HCT116 (cell line): ENCODE data around the gene INPP5K. TPM values are rescaled to one million over a fixed set of nuclear protein-coding genes. Genes with fewer than 3 reads are reported as not detected.
"Not testable (repeated sequence)": the region's sequence is repeated elsewhere in the genome, so short reads cannot be mapped to it uniquely, and the experiment has no call there.

ENCODE experiments used
- ATAC-seq: fragments of 200-7000 bp; cut with Tn5 transposase; 2 replicates; pipeline ENCODE4 v1.9.1; 2020; ENCODE audit warnings: mild to moderate bottlenecking, moderate library complexity
- BruUV-seq: library from RNA; stranded (reverse); fragments of 400-500 nt; replicated peaks from 2 replicates; lab custom pipeline; 2021; lab: Mats Ljungman, UMichigan
- CTCF ChIA-PET: fragments of 300-600 bp; sonication (Branson Sonifier 250); formaldehyde crosslinking; loops from one replicate; lab custom pipeline; 2021; ENCODE audit warnings: antibody characterized with exemption; lab: Charles Lee
- POLR2A ChIA-PET: fragments of 300-600, 350-600 bp; sonication (Branson Sonifier 250); formaldehyde crosslinking; loops from one replicate; lab custom pipeline; 2021; ENCODE audit warnings: antibody characterized with exemption; lab: Charles Lee
- RAD21 ChIA-PET, 2 experiments: fragments of 300-600 bp; sonication (Branson Sonifier 250); formaldehyde crosslinking; loops; one replicate each; lab custom pipeline; 2023; ENCODE audit warnings: low total read pairs in 2 of 2; ENCODE audit not compliant: uncharacterized antibody in 2 of 2, unreplicated experiment in 2 of 2, low non-redundant PET in 1 of 2; lab: Charles Lee
- DNase-seq: peaks from one replicate; pipeline ENCODE4 v3.0.0-alpha.2; 2010; ENCODE audit warnings: low read depth, low spot score
- H2AFZ ChIP-seq: fragments of 200-600 bp; shearing (Covaris generic), sonication (generic); 2 replicates; pipeline ENCODE4 v1.6.1; 2017; ENCODE audit warnings: low read depth, mixed run types, mixed read lengths, antibody characterized with exemption, low read length; ENCODE audit not compliant: poor library complexity, severe bottlenecking
- H3K27ac ChIP-seq: 2 replicates; pipeline ENCODE4 v1.5.1; 2012; ENCODE audit warnings: low read depth, low read length
- H3K27me3 ChIP-seq: fragments of 200-600 bp; sonication (generic); 2 replicates; pipeline ENCODE4 v1.6.1; 2016; ENCODE audit warnings: mixed run types, low read length, mixed read lengths; ENCODE audit not compliant: insufficient read depth
- H3K36me3 ChIP-seq, 2 experiments: fragments of 200-500 bp in 1 of 2; fragments of 200-600 bp in 1 of 2; sonication (Bioruptor generic) in 1 of 2; sonication (generic) in 1 of 2; 2 replicates each; pipeline versions ENCODE4 v1.5.1 to v1.6.1; 2014 to 2016; ENCODE audit warnings: low read length in 2 of 2, inconsistent platforms in 1 of 2, mixed read lengths in 1 of 2, mixed run types in 1 of 2; ENCODE audit not compliant: insufficient read depth in 2 of 2, control insufficient read depth in 1 of 2
- H3K4me1 ChIP-seq, 2 experiments: fragments of 200-600 bp in 1 of 2; sonication (generic) in 1 of 2; 2 replicates each; pipeline versions ENCODE4 v1.5.1 to v1.6.1; 2012 to 2017; ENCODE audit warnings: low read length in 2 of 2, inconsistent platforms in 1 of 2, mild to moderate bottlenecking in 1 of 2, mixed read lengths in 1 of 2, mixed run types in 1 of 2, moderate library complexity in 1 of 2; ENCODE audit not compliant: insufficient read depth in 2 of 2, control insufficient read depth in 1 of 2
- H3K4me2 ChIP-seq: fragments of 200-600 bp; sonication (generic); 2 replicates; pipeline ENCODE4 v1.6.1; 2017; ENCODE audit warnings: mixed run types, low read length, mixed read lengths
- H3K4me3 ChIP-seq, 2 experiments: fragments of 200-600 bp in 1 of 2; sonication (generic) in 1 of 2; replicated peaks in 1 of 2; 2 replicates each; pipeline ENCODE4 v1.5.1; 2011 to 2016; ENCODE audit warnings: low read length in 2 of 2, control low read depth in 1 of 2, low read depth in 1 of 2, mild to moderate bottlenecking in 1 of 2, mixed read lengths in 1 of 2, mixed run types in 1 of 2
- H3K79me2 ChIP-seq: fragments of 200-600 bp; sonication (generic); 2 replicates; pipeline ENCODE4 v1.6.1; 2017; ENCODE audit warnings: mild to moderate bottlenecking, mixed run types, low read length, moderate library complexity, mixed read lengths; ENCODE audit not compliant: insufficient read depth
- H3K9ac ChIP-seq: fragments of 200-600 bp; sonication (generic); 2 replicates; pipeline ENCODE4 v1.6.1; 2016; ENCODE audit warnings: low read length, mixed read lengths
- H3K9me2 ChIP-seq: fragments of 200-600 bp; sonication (generic), shearing (Covaris generic); 2 replicates; pipeline ENCODE4 v1.6.1; 2017; ENCODE audit warnings: mixed run types, mild to moderate bottlenecking, moderate library complexity; ENCODE audit not compliant: insufficient read depth
- H3K9me3 ChIP-seq, 2 experiments: fragments of 200-500 bp in 1 of 2; fragments of 200-600 bp in 1 of 2; sonication (Bioruptor generic) in 1 of 2; sonication (generic) in 1 of 2; 2 replicates each; pipeline ENCODE4 v1.6.1; 2014 to 2017; ENCODE audit warnings: low read length in 2 of 2, mixed read lengths in 2 of 2, inconsistent platforms in 1 of 2, low read depth in 1 of 2, mild to moderate bottlenecking in 1 of 2, mixed run types in 1 of 2, moderate library complexity in 1 of 2; ENCODE audit not compliant: control insufficient read depth in 1 of 2, insufficient read depth in 1 of 2
- H4K20me1 ChIP-seq: fragments of 200-600 bp; sonication (generic), shearing (Covaris generic); 2 replicates; pipeline ENCODE4 v1.6.1; 2017; ENCODE audit warnings: mixed run types, mild to moderate bottlenecking, moderate library complexity; ENCODE audit not compliant: insufficient read depth
- TCF7L2 ChIP-seq: IDR thresholded peaks from 2 replicates; pipeline ENCODE4 v1.7.0; 2011; ENCODE audit warnings: borderline replicate concordance, inconsistent platforms; ENCODE audit not compliant: insufficient read depth, insufficient read length; ENCODE audit errors: extremely low read depth
- intact Hi-C: fragments of 100-400 bp; cut with micrococcal nuclease; formaldehyde crosslinking; loops from 2 replicates; pipeline ENCODE4 v1.10.0; 2022
- total RNA-seq: library from RNA; stranded (reverse); gene quantifications from one replicate; pipeline ENCODE4 v1.2.1, GENCODE V29; 2021; ENCODE audit not compliant: unreplicated experiment

The INPP5K gene
- total RNA-seq, 1 experiment from 2014 or later, result 25.6 TPM

DNA sequence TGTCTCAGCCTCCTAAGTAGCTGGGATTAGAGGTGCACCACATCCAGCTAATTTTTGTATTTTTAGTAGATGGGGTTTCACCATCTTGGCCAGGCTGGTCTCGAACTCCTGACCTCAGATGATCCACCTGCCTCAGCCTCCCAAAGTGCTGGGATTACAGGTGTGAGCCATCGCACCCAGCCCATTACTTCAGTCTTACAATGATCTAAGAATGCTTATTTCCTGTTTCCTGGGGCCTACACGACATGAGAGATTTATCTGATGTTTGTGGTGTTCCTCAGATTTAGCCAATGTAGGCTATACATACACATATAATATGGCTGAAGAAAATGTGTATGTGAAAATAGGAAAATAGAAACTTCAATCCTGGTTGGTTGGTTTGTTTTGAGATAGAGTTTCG is 10.5 kb upstream of the INPP5K start:
- H3K9ac ChIP-seq, intact Hi-C loops, RAD21 ChIA-PET, H2AFZ ChIP-seq, BruUV-seq, CTCF ChIA-PET, H3K27me3 ChIP-seq, H3K9me3 ChIP-seq, H3K9me2 ChIP-seq, H3K4me2 ChIP-seq, H3K27ac ChIP-seq, DNase-seq, POLR2A ChIA-PET, H4K20me1 ChIP-seq, ATAC-seq, H3K79me2 ChIP-seq, H3K4me3 ChIP-seq, H3K4me1 ChIP-seq: not testable (repeated sequence)
- peaks cover 16 to 25% of the 10 kb centered on the region in 2 experiments for H3K36me3 ChIP-seq

GRCh38 chr17:1522626-1523025 is 6.2 kb upstream of the INPP5K start:
- POLR2A ChIA-PET, result no interaction called here
- H2AFZ ChIP-seq, result no peak overlapping the region
- H3K79me2 ChIP-seq, result peaks cover 9% of the 10 kb centered on the region
- H3K9me2 ChIP-seq, result no peaks in the 10 kb centered on the region
- no peaks in the 10 kb centered on the region for H3K9me3 ChIP-seq
- no TSS peak for BruUV-seq
- peaks cover 6 to 8% of the 10 kb centered on the region in 2 experiments; a peak in 3 of 4 replicates for H3K4me1 ChIP-seq
- no peak for TF ChIP-seq TCF7L2
- TF ChIP-seq, all 23 proteins: peak for 0
- no peak overlapping the region for H3K4me3 ChIP-seq
- CTCF ChIA-PET, result no interaction called here
- H3K27me3 ChIP-seq, result no peaks in the 10 kb centered on the region
- no peaks in the 10 kb centered on the region for H4K20me1 ChIP-seq
- no peak overlapping the region for H3K27ac ChIP-seq
- RAD21 ChIA-PET, result no interaction called here
- intact Hi-C loops, result no loop called here
- no peak for ATAC-seq
- no peak overlapping the region for H3K4me2 ChIP-seq
- peaks cover 10 to 19% of the 10 kb centered on the region in 2 experiments; a peak in 2 of 4 replicates for H3K36me3 ChIP-seq
- H3K9ac ChIP-seq, result no peak overlapping the region
- no peak for DNase-seq
